CD4-positive, alpha-beta T cell (primary cell): ENCODE data around the gene LAGE3. TPM values are rescaled to one million over a fixed set of nuclear protein-coding genes. Genes with fewer than 3 reads are reported as not detected.

Experiments used
- ATAC-seq: fragments of 200-7000 bp; cut with Tn5 transposase; one replicate; pipeline ENCODE4 v1.10.0; 2022; ENCODE audit warnings: mild to moderate bottlenecking; ENCODE audit not compliant: poor library complexity
- CTCF ChIA-PET: fragments of 350-600 bp; sonication (Branson Sonifier 250); formaldehyde crosslinking; loops from one replicate; lab custom pipeline; 2021; ENCODE audit warnings: antibody characterized with exemption, inconsistent platforms; lab: Charles Lee
- POLR2A ChIA-PET: fragments of 350-600 bp; sonication (Branson Sonifier 250); formaldehyde crosslinking; loops from one replicate; lab custom pipeline; 2021; ENCODE audit warnings: antibody characterized with exemption, inconsistent platforms; lab: Charles Lee
- DNase-seq, 14 experiments: peaks; one replicate each; pipeline ENCODE4 v3.0.0-alpha.2; 2013 to 2020; ENCODE audit warnings: mixed read lengths in 2 of 14
- H3K27ac ChIP-seq, 2 donors: one replicate each; pipeline versions ENCODE4 v1.5.1 to v1.7.0; 2013; ENCODE audit warnings: low read length in 2 of 2, low read depth in 1 of 2, mild to moderate bottlenecking in 1 of 2
- H3K27me3 ChIP-seq, 2 experiments: 1 replicate in 1 of 2; 2 replicates in 1 of 2; pipeline versions ENCODE4 v1.6.1 to v1.7.0; 2013; ENCODE audit warnings: low read length in 2 of 2, control low read depth in 1 of 2, mild to moderate bottlenecking in 1 of 2, moderate library complexity in 1 of 2; ENCODE audit not compliant: insufficient read depth in 2 of 2, control insufficient read depth in 1 of 2
- H3K36me3 ChIP-seq: one replicate; pipeline ENCODE4 v1.6.1; 2013; ENCODE audit warnings: low read length, control low read depth; ENCODE audit not compliant: insufficient read depth
- H3K4me1 ChIP-seq: one replicate; pipeline ENCODE4 v1.6.1; 2013; ENCODE audit warnings: low read length, control low read depth; ENCODE audit not compliant: insufficient read depth
- H3K4me3 ChIP-seq: one replicate; pipeline ENCODE4 v1.5.1; 2013; ENCODE audit warnings: mild to moderate bottlenecking, low read length, moderate library complexity
- H3K9me3 ChIP-seq, 2 experiments: 1 replicate in 1 of 2; 2 replicates in 1 of 2; pipeline versions ENCODE4 v1.6.1 to v1.7.0; 2013; ENCODE audit warnings: low read length in 2 of 2, mild to moderate bottlenecking in 2 of 2, control low read depth in 1 of 2, moderate library complexity in 1 of 2; ENCODE audit not compliant: control insufficient read depth in 1 of 2, insufficient read depth in 1 of 2
- H3K27ac Mint-ChIP-seq: one replicate; pipeline ENCODE4 v1.8.0; 2020; ENCODE audit warnings: mixed read lengths
- H3K27me3 Mint-ChIP-seq: one replicate; pipeline ENCODE4 v1.8.0; 2021; ENCODE audit warnings: mixed read lengths
- H3K36me3 Mint-ChIP-seq: one replicate; pipeline ENCODE4 v1.8.0; 2021; ENCODE audit warnings: low read depth, mixed read lengths
- H3K4me1 Mint-ChIP-seq: one replicate; pipeline ENCODE4 v1.8.0; 2021; ENCODE audit warnings: low read depth, mixed read lengths
- H3K4me3 Mint-ChIP-seq: one replicate; pipeline ENCODE4 v1.8.0; 2020; ENCODE audit warnings: mild to moderate bottlenecking, mixed read lengths
- H3K9me3 Mint-ChIP-seq: one replicate; pipeline ENCODE4 v1.8.0; 2020; ENCODE audit warnings: mixed read lengths
- CTCF ChIP-seq: fragments of 200-600 bp; IDR thresholded peaks from one replicate; pipeline ENCODE4 v1.8.0; 2022; ENCODE audit warnings: antibody characterized with exemption, mild to moderate bottlenecking
- intact Hi-C, 2 experiments: fragments of 100-400 bp; cut with DNase I in 1 of 2; cut with micrococcal nuclease in 1 of 2; formaldehyde crosslinking; loops; one replicate each; pipeline versions ENCODE4 v1.15.1 to v1.9.0; 2023 to 2025; cut with DNase I, micrococcal nuclease
- microRNA-seq: library from miRNA; unstranded; fragments of <30 nt; microRNA quantifications from one replicate; pipeline ENCODE4 v1.2.0, GENCODE V29; 2021; ENCODE audit warnings: borderline microRNAs expressed, borderline replicate concordance
- total RNA-seq, 174 experiments: library from RNA in 2 of 174; stranded (reverse) in 2 of 174; gene quantifications; one replicate each; pipeline ENCODE4 v1.2.3 and lab custom pipeline; 2021 to 2026

Gene LAGE3
- total RNA-seq, 2 experiments from 2014 or later, result 5.7 to 6.6 TPM

GRCh38 chrX:154429711-154430110, 49.4 kb downstream of the LAGE3 start:
- no peak for TF ChIP-seq CTCF
- Mint-ChIP-seq H3K27ac (peak overlapping the region; percentile 80), H3K36me3 (peaks cover 17% of the 10 kb centered on the region), H3K4me1 (peaks cover 30% of the 10 kb centered on the region), H3K27me3 (no peaks in the 10 kb centered on the region), H3K9me3 (no peaks in the 10 kb centered on the region), H3K4me3 (peak overlapping the region; percentile 90)
- CTCF ChIA-PET, result interaction anchor here (2.1 kb wide), 1 partner anchor 56 kb away, joined by 7 read pairs; the partner anchor contains the start of gene FLNA
- POLR2A ChIA-PET, result interaction anchor here (1.2 to 1.9 kb wide), 5 partner anchors 12 to 56 kb away, joined by 3 to 12 read pairs (median 7); partner anchors contain the start of genes FAM50A, RPL10 and UBL4A
- no peak for DNase-seq
- H3K27me3 ChIP-seq, result no peaks in the 10 kb centered on the region
- H3K4me1 ChIP-seq, result peaks cover 29% of the 10 kb centered on the region
- intact Hi-C loops, result loop anchor here in 1 of 2 experiments (10.0 kb wide), 1 partner anchor 55 kb away; the partner anchor contains the start of gene UBL4A
- peak overlapping the region; percentile 68 for H3K4me3 ChIP-seq
- H3K27ac ChIP-seq, result no peak overlapping the region
- no peaks in the 10 kb centered on the region for H3K9me3 ChIP-seq
- ATAC-seq, result no peak
- peaks cover 29% of the 10 kb centered on the region for H3K36me3 ChIP-seq

DNA sequence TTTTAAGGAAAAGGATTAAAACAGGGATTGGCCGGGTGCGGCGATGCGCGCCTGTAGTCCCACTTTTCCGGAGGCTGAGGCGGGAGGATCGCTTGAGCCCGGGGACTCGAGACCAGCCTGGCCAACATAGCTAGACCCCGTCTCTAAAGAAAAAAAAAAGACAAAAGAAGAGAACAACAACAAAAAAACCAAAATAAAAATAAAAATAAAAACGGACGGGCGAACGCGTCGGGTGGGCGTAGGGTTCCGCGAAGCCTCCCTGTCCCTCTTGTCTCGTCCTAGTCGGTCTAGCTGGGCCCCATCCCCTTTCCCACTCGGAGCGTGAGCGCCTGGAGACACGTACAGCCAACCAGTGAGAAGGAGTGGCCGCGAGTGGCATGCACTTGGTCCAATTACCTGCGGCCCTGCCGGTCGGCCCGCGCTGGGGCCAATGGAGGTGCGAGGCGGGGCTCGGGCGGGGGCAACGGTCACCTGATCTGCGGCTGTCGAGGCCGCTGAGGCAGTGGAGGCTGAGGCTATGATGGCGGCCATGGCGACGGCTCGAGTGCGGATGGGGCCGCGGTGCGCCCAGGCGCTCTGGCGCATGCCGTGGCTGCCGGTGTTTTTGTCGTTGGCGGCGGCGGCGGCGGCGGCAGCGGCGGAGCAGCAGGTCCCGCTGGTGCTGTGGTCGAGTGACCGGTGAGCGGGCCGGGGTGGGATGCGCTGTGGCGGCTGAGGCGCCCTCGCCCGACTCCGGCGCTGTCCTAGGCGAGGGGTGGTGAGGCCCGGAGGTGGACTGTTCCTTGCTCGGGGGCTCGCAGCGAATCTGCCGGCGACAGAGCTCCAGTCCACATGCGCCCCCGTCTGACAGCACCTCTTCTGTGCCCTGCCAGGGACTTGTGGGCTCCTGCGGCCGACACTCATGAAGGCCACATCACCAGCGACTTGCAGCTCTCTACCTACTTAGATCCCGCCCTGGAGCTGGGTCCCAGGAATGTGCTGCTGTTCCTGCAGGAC, 50.6 kb downstream of the LAGE3 start, which contains the start of gene ATP6AP1:
TSS of gene ATP6AP1 (plus strand) at position 502 of the 996 bp plus-strand sequence. CDS start at position 518, 16 bp downstream.
- H3K36me3 Mint-ChIP-seq, result peaks cover 15% of the 10 kb centered on the region
- no peaks in the 10 kb centered on the region for H3K9me3 Mint-ChIP-seq
- H3K36me3 ChIP-seq, result peaks cover 19% of the 10 kb centered on the region
- H3K4me1 ChIP-seq, result peaks cover 29% of the 10 kb centered on the region
- no peak for TF ChIP-seq CTCF
- peak within 1 kb of the TSS; percentile 58 to 70 for H3K27ac ChIP-seq
- peak within 1 kb of the TSS; percentile 90 for H3K4me3 Mint-ChIP-seq
- ATAC-seq, result peak; percentile 96
- peak within 1 kb of the TSS; percentile 68 for H3K4me3 ChIP-seq
- H3K4me1 Mint-ChIP-seq, result peaks cover 30% of the 10 kb centered on the region
- ChIA-PET CTCF (interaction anchor here (0.8 to 2.1 kb wide), 3 partner anchors 29 to 99 kb away, joined by 3 to 7 read pairs (median 3); partner anchors contain the start of gene FLNA), POLR2A (interaction anchor here (0.7 to 2.4 kb wide), 11 partner anchors 13 to 500 kb away, joined by 3 to 16 read pairs (median 6); partner anchors contain the start of genes FAM50A, RPL10, SLC10A3 and TAFAZZIN)
- H3K27me3 Mint-ChIP-seq, result no peaks in the 10 kb centered on the region
- H3K9me3 ChIP-seq, result no peaks in the 10 kb centered on the region
- intact Hi-C loops, result loop anchor here in 1 of 2 experiments (1.0 kb wide), 1 partner anchor 16 kb away; no protein-coding TSS in a partner anchor
- DNase-seq, result peak; percentile 77 to 94 (median 84)
- H3K27ac Mint-ChIP-seq, result peak within 1 kb of the TSS; percentile 80
- H3K27me3 ChIP-seq, result no peaks in the 10 kb centered on the region

Small RNA genes lying within 50 kb of the gene (microRNA-seq; reads per million reads assigned to microRNA genes)
- not detected for gene MIR6858

Other genes with a start within 250 kb of the LAGE3 start
- not detected for gene OPN1MW3, start 221.7 kb downstream of the LAGE3 start, total RNA-seq
- gene TEX28, start 184.2 kb downstream of the LAGE3 start, total RNA-seq, result not detected
- gene TKTL1, start 183.5 kb downstream of the LAGE3 start, total RNA-seq, result 1 to 10 TPM; 1.7 to 2.3 TPM
- gene FLNA, start 104.6 kb downstream of the LAGE3 start, total RNA-seq, result 1,000 to 10,000 TPM; 1,012 to 1,022 TPM
- gene EMD, start 100.0 kb downstream of the LAGE3 start, total RNA-seq, result 100 to 1,000 TPM; 164 to 178 TPM
- 1,000 to 10,000 TPM; 5,036 to 5,204 TPM for gene RPL10, start 80.9 kb downstream of the LAGE3 start, total RNA-seq
- 10 to 100 TPM; 16.0 to 18.4 TPM for gene DNASE1L1, start 70.0 kb downstream of the LAGE3 start, total RNA-seq
- gene TAFAZZIN, start 67.7 kb downstream of the LAGE3 start, total RNA-seq, result 10 to 100 TPM; 72.8 to 78.5 TPM
- gene ATP6AP1, start 50.6 kb downstream of the LAGE3 start, total RNA-seq, result 10 to 100 TPM; 31.4 to 40.8 TPM
- 100 to 1,000 TPM; 144 to 145 TPM for gene GDI1, start 42.1 kb downstream of the LAGE3 start, total RNA-seq
- gene FAM50A, start 35.1 kb downstream of the LAGE3 start, total RNA-seq, result 10 to 100 TPM; 42.3 to 49.4 TPM
- gene PLXNA3, start 21.0 kb downstream of the LAGE3 start, total RNA-seq, result 10 to 100 TPM; 35.1 to 38.1 TPM
- gene UBL4A, start 7.3 kb upstream of the LAGE3 start, total RNA-seq, result 1 to 10 TPM; 6.6 to 8.9 TPM
- gene SLC10A3, start 11.3 kb upstream of the LAGE3 start, total RNA-seq, result 10 to 100 TPM; 15.7 to 16.4 TPM
- 10 to 100 TPM; 36.1 to 38.2 TPM for gene FAM3A, start 37.0 kb upstream of the LAGE3 start, total RNA-seq
- gene G6PD, start 67.6 kb upstream of the LAGE3 start, total RNA-seq, result 10 to 100 TPM; 17.4 to 20.3 TPM
- 10 to 100 TPM; 26.2 to 27.2 TPM for gene IKBKG, start 68.3 kb upstream of the LAGE3 start, total RNA-seq
- not detected for gene CTAG1A, start 105.9 kb upstream of the LAGE3 start, total RNA-seq
- gene CTAG1B, start 140.0 kb upstream of the LAGE3 start, total RNA-seq, result not detected
- gene CTAG2, start 174.3 kb upstream of the LAGE3 start, total RNA-seq, result not detected